Esophagus (tissue), 2 donors: ENCODE measurements around the gene GDF10. TPM values are rescaled to one million over a fixed set of nuclear protein-coding genes. Genes with fewer than 3 reads are reported as not detected.

Experiments
- H3K27ac ChIP-seq, 2 donors: one replicate each; pipeline ENCODE4 v1.5.1; 2013; ENCODE audit warnings: low read depth in 2 of 2, mild to moderate bottlenecking in 2 of 2, inconsistent platforms in 1 of 2, low read length in 1 of 2, moderate library complexity in 1 of 2
- H3K27me3 ChIP-seq, 2 donors: one replicate each; pipeline ENCODE4 v1.6.1; 2013; ENCODE audit warnings: low read length in 2 of 2, control low read depth in 1 of 2, mild to moderate bottlenecking in 1 of 2; ENCODE audit not compliant: insufficient read depth in 2 of 2, control insufficient read depth in 1 of 2
- H3K36me3 ChIP-seq, 2 donors: one replicate each; pipeline ENCODE4 v1.6.1; 2013; ENCODE audit warnings: low read length in 1 of 2; ENCODE audit not compliant: control insufficient read depth in 2 of 2, insufficient read depth in 2 of 2
- H3K4me1 ChIP-seq, 2 donors: one replicate each; pipeline ENCODE4 v1.6.1; 2013; ENCODE audit warnings: low read length in 1 of 2; ENCODE audit not compliant: control insufficient read depth in 2 of 2, insufficient read depth in 2 of 2
- H3K4me3 ChIP-seq, 2 donors: one replicate each; pipeline ENCODE4 v1.5.1; 2013; ENCODE audit warnings: low read length in 2 of 2, mild to moderate bottlenecking in 2 of 2, low read depth in 1 of 2, moderate library complexity in 1 of 2
- H3K9me3 ChIP-seq, 2 donors: one replicate each; pipeline ENCODE4 v1.6.1; 2013; ENCODE audit warnings: mild to moderate bottlenecking in 2 of 2, low read depth in 1 of 2, low read length in 1 of 2, moderate library complexity in 1 of 2; ENCODE audit not compliant: control insufficient read depth in 2 of 2, insufficient read depth in 1 of 2
- WGBS, 2 donors: extraction: QIAGEN DNeasy Blood & Tissue Kit; methylation state at CpG; one replicate each; pipeline ENCODE4 v1.1.7; 2013; 5-methylcytosine and 5-hydroxymethylcytosine counted together
- polyA plus RNA-seq, 2 donors: library from polyadenylated mRNA; stranded (reverse); fragments of 200-250 nt; gene quantifications; one replicate each; pipeline ENCODE4 v1.2.3, GENCODE V29; 2013
- donor health status: healthy with polysubstance abuse.
- donor health status: Bipolar disorder and iron deficiency.

Gene GDF10
- polyA plus RNA-seq, 2 donors: 0.22 to 0.33 TPM

- H3K36me3 ChIP-seq: no peaks in the 10 kb centered on the region
- no peaks in the 10 kb centered on the region for H3K4me1 ChIP-seq
- no peaks in the 10 kb centered on the region for H3K9me3 ChIP-seq
- no peak overlapping the region for H3K27ac ChIP-seq
- WGBS, 2 donors: 81 to 84% methylated on average over 4 of the region's 4 CpGs
- no peaks in the 10 kb centered on the region for H3K27me3 ChIP-seq
- no peak overlapping the region for H3K4me3 ChIP-seq
These were observed 42.4 kb upstream of the GDF10 start for GRCh38 chr10:47257396-47258120.

GRCh38 chr10:47258921-47259320 is 41.1 kb upstream of the GDF10 start:
- Histone ChIP-seq H3K27me3 (no peaks in the 10 kb centered on the region), H3K27ac (no peak overlapping the region), H3K4me1 (no peaks in the 10 kb centered on the region), H3K36me3 (no peaks in the 10 kb centered on the region), H3K4me3 (no peak overlapping the region), H3K9me3 (no peaks in the 10 kb centered on the region)
- 92 to 93% methylated on average over 3 of the region's 3 CpGs for WGBS, 2 donors

DNA sequence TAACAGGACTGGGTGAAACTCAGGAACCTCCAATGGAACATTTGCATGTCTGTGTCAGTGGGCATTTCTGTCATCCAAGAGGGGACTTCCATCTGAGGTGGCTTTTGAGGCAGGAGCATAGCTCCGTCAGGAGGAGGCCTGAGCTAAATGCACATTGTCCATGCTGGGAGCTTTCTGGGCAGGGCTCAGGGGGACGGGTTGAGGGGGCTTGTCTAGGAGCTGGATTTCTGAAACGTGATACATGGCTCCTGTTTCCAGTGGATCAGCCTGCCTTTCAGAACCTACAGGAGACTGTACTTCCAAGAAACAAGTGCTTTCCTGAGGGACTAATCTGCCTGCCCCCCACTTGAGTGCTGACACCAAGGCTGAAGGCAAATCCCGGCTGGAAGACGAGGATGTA is 40.5 kb upstream of the GDF10 start:
- H3K27ac ChIP-seq: no peak overlapping the region
- 77 to 78% methylated on average over 5 of the region's 5 CpGs for WGBS, 2 donors
- H3K4me1 ChIP-seq: no peaks in the 10 kb centered on the region

GRCh38 chr10:47260505-47261111 is 39.4 kb upstream of the GDF10 start:
- peaks cover 0 to 5% of the 10 kb centered on the region in 2 donors for H3K9me3 ChIP-seq
- H3K27ac ChIP-seq: no peak overlapping the region
- no peaks in the 10 kb centered on the region for H3K4me1 ChIP-seq
- 72 to 77% methylated on average over 9 of the region's 9 CpGs for WGBS, 2 donors
- no peak overlapping the region for H3K4me3 ChIP-seq
- no peaks in the 10 kb centered on the region for H3K36me3 ChIP-seq
- no peaks in the 10 kb centered on the region for H3K27me3 ChIP-seq

More for the DNA sequence above, 40.5 kb upstream of the GDF10 start:
- H3K4me3 ChIP-seq: no peak overlapping the region
- no peaks in the 10 kb centered on the region for H3K9me3 ChIP-seq
- no peaks in the 10 kb centered on the region for H3K27me3 ChIP-seq
- H3K36me3 ChIP-seq: no peaks in the 10 kb centered on the region

- Histone ChIP-seq H3K9me3 (peaks cover 0 to 5% of the 10 kb centered on the region in 2 donors), H3K4me1 (no peaks in the 10 kb centered on the region), H3K27me3 (no peaks in the 10 kb centered on the region), H3K27ac (no peak overlapping the region), H3K36me3 (no peaks in the 10 kb centered on the region), H3K4me3 (no peak overlapping the region)
- 81 to 89% methylated on average over 1 of the region's 1 CpG for WGBS, 2 donors
These were observed 38.9 kb upstream of the GDF10 start for GRCh38 chr10:47261121-47261520.

DNA sequence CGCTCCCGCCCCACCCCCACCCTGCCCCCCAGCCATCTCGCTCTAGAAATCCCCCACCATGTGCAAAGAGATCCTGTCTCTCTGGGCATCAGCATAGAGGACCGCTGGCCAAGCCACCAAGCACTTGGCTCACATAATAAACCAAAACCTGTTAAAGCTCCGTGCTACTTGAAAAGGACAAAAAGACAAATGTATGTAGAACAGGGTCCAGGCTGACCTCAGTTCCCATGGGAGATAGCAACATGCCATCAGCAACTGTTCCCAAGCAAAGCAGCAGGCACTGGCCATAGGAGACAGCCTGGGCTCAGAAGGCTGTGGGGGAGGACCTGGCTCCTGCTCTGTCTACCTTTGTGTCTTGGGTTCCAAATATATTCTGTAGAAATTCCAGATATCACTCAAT is 38.4 kb upstream of the GDF10 start:
- Histone ChIP-seq H3K4me3 (no peak overlapping the region), H3K4me1 (no peaks in the 10 kb centered on the region), H3K27ac (no peak overlapping the region), H3K36me3 (no peaks in the 10 kb centered on the region), H3K9me3 (peaks cover 0 to 5% of the 10 kb centered on the region in 2 donors), H3K27me3 (no peaks in the 10 kb centered on the region)
- 86 to 90% methylated on average over 5 of the region's 5 CpGs for WGBS, 2 donors

DNA sequence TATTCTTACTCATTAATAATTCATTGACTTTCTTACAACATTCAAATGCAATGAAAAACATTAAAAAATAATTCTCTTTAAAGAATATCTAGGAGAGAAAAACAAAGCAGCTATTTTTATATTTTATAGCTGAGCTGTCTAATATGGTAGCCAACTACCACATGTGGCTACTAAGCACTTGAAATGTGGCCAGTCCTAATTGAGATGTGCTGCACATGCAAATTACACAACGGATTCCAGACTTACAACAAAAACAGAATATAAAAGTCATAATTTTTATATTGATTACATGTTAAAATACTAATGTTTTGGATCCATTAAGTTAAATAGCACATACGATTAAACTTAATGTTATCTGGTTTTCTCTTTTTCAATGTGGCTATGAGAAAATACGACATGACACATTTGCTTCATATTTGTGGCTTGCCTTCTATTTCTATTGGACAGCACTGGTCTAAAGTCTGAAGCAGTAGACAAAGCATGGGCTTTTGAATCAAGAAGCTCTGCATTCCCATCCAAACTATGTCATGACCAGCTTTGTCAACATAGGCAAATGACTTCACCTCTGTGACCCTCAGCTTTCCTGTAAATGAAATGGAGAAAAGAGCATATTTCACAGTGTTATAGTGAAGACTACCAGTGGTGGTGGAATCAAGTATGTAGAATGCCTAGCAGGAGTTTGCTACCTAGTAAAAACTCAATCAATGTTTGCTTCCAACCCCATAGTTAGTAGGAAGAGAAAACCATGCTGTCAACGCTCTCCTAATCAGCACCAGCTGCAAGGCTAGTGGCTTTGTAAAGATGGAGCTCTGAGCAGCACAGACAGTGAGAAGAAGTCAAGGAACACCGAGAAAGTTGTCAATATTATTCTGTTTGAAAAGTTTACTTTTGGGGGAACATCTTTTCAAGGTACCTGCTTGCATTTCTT is 37.1 kb upstream of the GDF10 start:
- Histone ChIP-seq H3K27ac (no peak overlapping the region), H3K4me1 (no peaks in the 10 kb centered on the region), H3K9me3 (peaks cover 0 to 5% of the 10 kb centered on the region in 2 donors), H3K4me3 (no peak overlapping the region), H3K27me3 (no peaks in the 10 kb centered on the region), H3K36me3 (no peaks in the 10 kb centered on the region)
- WGBS, 2 donors: 70 to 75% methylated on average over 5 of the region's 5 CpGs

GRCh38 chr10:47264797-47265281 is 35.2 kb upstream of the GDF10 start:
- WGBS, 2 donors: 65 to 69% methylated on average over 7 of the region's 7 CpGs
- Histone ChIP-seq H3K4me3 (no peak overlapping the region), H3K27me3 (no peaks in the 10 kb centered on the region)

DNA sequence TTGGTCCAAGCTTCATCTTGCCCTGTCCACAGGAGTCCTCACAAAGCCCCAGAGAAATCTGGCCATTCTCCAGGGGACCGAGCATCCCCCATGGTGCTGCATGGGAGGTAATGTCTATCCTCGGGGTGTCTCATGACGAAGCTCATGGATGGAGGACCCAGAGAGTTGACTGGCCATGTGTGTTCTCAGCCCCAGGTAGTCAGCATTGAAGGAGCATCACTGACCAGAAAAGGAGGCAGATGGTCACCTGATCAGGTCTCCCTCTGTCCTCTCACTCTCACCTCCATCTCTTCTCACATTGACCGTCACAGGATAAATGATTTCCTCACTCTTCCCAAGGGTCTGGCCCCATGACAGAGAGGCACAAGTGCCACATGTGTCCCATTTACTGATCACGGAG is 33.4 kb upstream of the GDF10 start:
- Histone ChIP-seq H3K36me3 (no peaks in the 10 kb centered on the region), H3K9me3 (peaks cover 0 to 5% of the 10 kb centered on the region in 2 donors), H3K4me1 (no peaks in the 10 kb centered on the region), H3K4me3 (no peak overlapping the region), H3K27ac (no peak overlapping the region), H3K27me3 (no peaks in the 10 kb centered on the region)
- WGBS, 2 donors: 85 to 86% methylated on average over 5 of the region's 5 CpGs

More at GRCh38 chr10:47264797-47265281, 35.2 kb upstream of the GDF10 start:
- H3K4me1 ChIP-seq: no peaks in the 10 kb centered on the region
- peaks cover 0 to 5% of the 10 kb centered on the region in 2 donors for H3K9me3 ChIP-seq
- no peak overlapping the region for H3K27ac ChIP-seq
- H3K36me3 ChIP-seq: no peaks in the 10 kb centered on the region
